CD1c-positive myeloid dendritic cell (primary cell): Measurements from ENCODE around the gene PDLIM1.
"Not testable (repeated sequence)": the region's sequence is repeated elsewhere in the genome, so short reads cannot be mapped to it uniquely, and the experiment has no call there.

ENCODE experiments used
- DNase-seq: peaks from one replicate; pipeline ENCODE4 v3.0.0-alpha.2; 2016; ENCODE audit errors: extremely low spot score

Gene PDLIM1

DNA sequence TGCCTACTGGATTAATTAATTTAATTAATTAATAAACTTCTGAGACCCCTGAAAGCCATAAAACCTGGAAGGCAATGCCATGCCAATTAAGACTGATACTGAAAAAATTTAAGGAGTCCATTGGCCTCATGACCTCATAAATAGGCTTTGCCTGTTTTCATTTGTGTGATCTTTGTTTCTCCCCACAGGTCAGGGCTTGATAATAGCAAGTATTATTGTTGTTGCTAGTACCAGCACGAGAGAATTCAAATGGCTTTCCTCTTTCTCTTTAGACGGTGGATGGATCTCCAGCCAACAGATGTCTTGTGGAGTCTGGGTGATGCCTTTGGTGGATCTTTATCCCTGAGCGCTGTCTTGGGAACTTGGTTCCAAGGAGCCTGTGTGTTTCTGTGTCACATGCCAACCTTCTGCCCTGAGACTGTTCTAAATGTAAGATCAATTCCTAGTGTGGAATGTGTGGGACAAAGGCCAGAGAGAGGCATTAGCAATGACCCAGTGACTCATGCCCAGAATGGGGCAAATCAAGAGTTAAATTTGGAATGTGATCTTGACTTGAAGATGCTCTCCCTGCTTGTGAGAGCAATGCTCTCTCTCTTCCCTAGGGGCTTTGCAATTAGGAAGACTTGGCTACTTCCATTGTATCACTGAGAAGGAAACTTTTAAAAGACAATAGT is 79.1 kb downstream of the PDLIM1 start:
- no peak for DNase-seq

DNA sequence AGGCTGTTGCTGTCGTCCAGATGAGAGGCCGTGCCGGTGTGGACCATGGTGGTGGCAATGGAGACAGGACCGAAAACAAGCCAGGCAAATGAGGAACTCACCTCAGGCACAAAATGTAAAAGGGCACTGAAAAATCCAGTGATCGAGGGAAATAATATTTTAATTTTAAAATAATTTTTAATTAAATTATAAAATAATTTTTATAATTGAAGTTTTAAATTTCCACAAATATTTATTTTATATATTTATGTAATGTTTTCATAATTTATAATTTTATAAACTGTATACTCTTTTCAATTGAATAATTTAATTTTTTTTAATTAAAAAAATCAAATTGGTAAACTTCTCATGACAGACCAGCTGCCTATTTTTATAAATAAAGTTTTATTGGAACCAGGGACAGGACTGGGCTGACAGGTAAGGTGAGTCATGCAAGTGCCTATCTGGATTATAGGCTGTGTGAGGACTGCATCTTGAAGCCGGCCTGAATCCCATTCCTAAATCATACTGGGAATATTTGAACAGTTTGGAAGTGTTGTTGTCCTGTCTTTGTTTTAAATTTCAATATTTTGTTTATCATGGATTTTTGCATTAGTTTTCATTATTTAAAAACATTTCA is 81.2 kb downstream of the PDLIM1 start:
- DNase-seq = no peak

DNA sequence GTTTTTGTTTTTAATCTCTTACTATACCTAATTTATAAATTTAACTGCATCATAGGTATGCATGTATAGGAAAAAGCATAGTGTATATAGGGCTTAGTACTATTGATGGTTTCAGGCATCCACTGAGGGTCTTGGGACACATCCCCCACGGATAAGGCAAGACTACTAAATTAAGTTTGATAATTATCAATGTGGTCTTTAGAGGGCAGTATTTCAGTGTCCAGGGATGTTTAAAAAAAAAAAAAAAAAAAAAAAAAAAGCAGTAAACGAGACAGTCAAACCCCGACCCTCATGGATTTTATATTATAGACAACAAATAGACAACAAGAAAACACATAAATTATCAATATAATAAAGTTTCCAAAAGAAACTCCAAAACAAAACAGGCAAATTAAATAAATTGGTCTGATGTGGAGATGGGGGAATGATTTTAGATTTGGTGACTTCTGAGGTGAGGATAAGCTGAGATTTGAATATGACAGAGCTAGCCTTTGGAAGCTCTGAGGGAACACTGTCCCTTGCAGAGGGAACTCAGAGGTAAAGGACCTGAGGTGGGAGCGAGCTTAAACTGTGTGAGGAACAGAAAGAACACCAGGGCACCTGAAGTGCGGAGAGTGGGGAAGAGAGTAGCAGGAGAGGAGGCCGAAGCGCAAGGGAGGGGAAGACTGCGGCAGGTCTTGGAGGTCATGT is 82.0 kb downstream of the PDLIM1 start:
- DNase-seq = no peak

GRCh38 chr10:95202865-95203264 is 87.9 kb downstream of the PDLIM1 start:
- not testable (repeated sequence) for DNase-seq

GRCh38 chr10:95201736-95202135 is 89.1 kb downstream of the PDLIM1 start:
- no peak for DNase-seq

- DNase-seq = no peak
These were observed 94.8 kb downstream of the PDLIM1 start for GRCh38 chr10:95196046-95196445.

DNA sequence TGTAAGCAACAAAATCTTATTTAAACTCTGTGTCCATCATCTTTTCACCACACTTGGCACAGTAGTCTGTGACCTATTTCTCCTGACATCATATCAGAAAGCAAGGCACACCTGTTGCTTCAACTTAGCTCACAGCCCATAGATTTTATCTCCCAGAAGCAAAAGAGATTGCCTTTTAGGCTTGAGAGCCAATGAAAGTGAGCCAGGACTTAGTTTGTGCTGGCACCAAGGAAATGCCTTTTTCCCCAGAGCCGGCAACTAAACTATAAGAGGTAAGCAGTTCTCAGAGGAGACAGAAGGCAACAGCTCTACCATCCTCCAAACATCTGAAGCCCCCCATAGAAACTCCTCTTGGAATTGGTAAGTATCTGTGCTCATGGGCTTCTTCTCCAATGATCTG is 96.9 kb downstream of the PDLIM1 start, which contains the start of gene ACSM6:
ACSM6 (plus strand) TSS at position 295 of the 400 bp plus-strand sequence. CDS start 248 bp downstream, outside the sequence.
- DNase-seq = no peak

GRCh38 chr10:95188593-95188992 is 102.2 kb downstream of the PDLIM1 start:
- no peak for DNase-seq

- DNase-seq = no peak
These were observed 103.2 kb downstream of the PDLIM1 start for GRCh38 chr10:95187617-95188016.
